GM23338 (cell line): Measurements from ENCODE around the gene FBXO33. TPM values are rescaled to one million over a fixed set of nuclear protein-coding genes. Genes with fewer than 3 reads are reported as not detected.
"Not testable (repeated sequence)": the region's sequence is repeated elsewhere in the genome, so short reads cannot be mapped to it uniquely, and the experiment has no call there.

Experiments
- ATAC-seq: fragments of 200-7000 bp; cut with Tn5 transposase; 3 replicates; pipeline ENCODE4 v1.9.1; 2020
- DNase-seq: peaks from one replicate; pipeline ENCODE4 v3.0.0-alpha.2; 2015; ENCODE audit warnings: low spot score
- H2AFZ ChIP-seq: fragments of 200-600 bp; sonication (generic); 2 replicates; pipeline ENCODE4 v1.8.0; 2016; ENCODE audit warnings: antibody characterized with exemption, mild to moderate bottlenecking, moderate library complexity
- H3F3A ChIP-seq: fragments of 200-600 bp; sonication (generic); replicated peaks from 2 replicates; pipeline ENCODE4 v1.8.0; 2017; ENCODE audit warnings: antibody characterized with exemption, mixed run types, low read depth
- H3K27ac ChIP-seq: fragments of 200-600 bp; sonication (generic); 2 replicates; pipeline ENCODE4 v1.6.1; 2016; ENCODE audit warnings: low read depth
- H3K27me3 ChIP-seq: fragments of 200-600 bp; sonication (generic); 2 replicates; pipeline ENCODE4 v1.8.0; 2016; ENCODE audit warnings: mild to moderate bottlenecking, mixed run types, moderate library complexity; ENCODE audit not compliant: insufficient read depth
- H3K36me3 ChIP-seq: fragments of 200-600 bp; sonication (generic); 2 replicates; pipeline ENCODE4 v1.8.0; 2016; ENCODE audit warnings: mild to moderate bottlenecking; ENCODE audit not compliant: insufficient read depth
- H3K4me1 ChIP-seq: fragments of 200-600 bp; sonication (generic); 2 replicates; pipeline ENCODE4 v1.8.0; 2016; ENCODE audit warnings: mild to moderate bottlenecking, moderate library complexity; ENCODE audit not compliant: insufficient read depth
- H3K4me2 ChIP-seq: fragments of 200-600 bp; sonication (generic); 2 replicates; pipeline ENCODE4 v1.7.1; 2017; ENCODE audit warnings: mixed run types
- H3K4me3 ChIP-seq: fragments of 200-600 bp; sonication (generic); 2 replicates; pipeline ENCODE4 v1.6.1; 2016; ENCODE audit warnings: mixed run types
- H3K79me2 ChIP-seq: fragments of 200-600 bp; sonication (generic); replicated peaks from 2 replicates; pipeline ENCODE4 v1.8.0; 2017; ENCODE audit warnings: mild to moderate bottlenecking; ENCODE audit not compliant: insufficient read depth
- H3K9me2 ChIP-seq: fragments of 200-600 bp; sonication (generic); 2 replicates; pipeline ENCODE4 v1.8.0; 2017; ENCODE audit not compliant: insufficient read depth
- H4K20me1 ChIP-seq: fragments of 200-600 bp; sonication (generic); replicated peaks from 2 replicates; pipeline ENCODE4 v1.8.0; 2017; ENCODE audit warnings: mild to moderate bottlenecking; ENCODE audit not compliant: insufficient read depth
- H3K27ac Mint-ChIP-seq: 2 replicates; pipeline ENCODE4 v1.8.0; 2020; ENCODE audit warnings: inconsistent platforms, mild to moderate bottlenecking, moderate library complexity, mixed read lengths
- H3K27me3 Mint-ChIP-seq: 3 replicates; pipeline ENCODE4 v1.8.0; 2022; ENCODE audit warnings: low read depth, mild to moderate bottlenecking, moderate library complexity, mixed read lengths, inconsistent platforms; ENCODE audit not compliant: insufficient read depth, poor library complexity
- H3K36me3 Mint-ChIP-seq: 3 replicates; pipeline ENCODE4 v1.8.0; 2021; ENCODE audit warnings: low read depth, mild to moderate bottlenecking, inconsistent platforms, moderate library complexity, mixed read lengths
- H3K4me1 Mint-ChIP-seq: 3 replicates; pipeline ENCODE4 v1.8.0; 2020; ENCODE audit warnings: mild to moderate bottlenecking, inconsistent platforms, mixed read lengths
- H3K4me3 Mint-ChIP-seq: 3 replicates; pipeline ENCODE4 v1.8.0; 2021; ENCODE audit warnings: moderate library complexity, mild to moderate bottlenecking, inconsistent platforms, mixed read lengths
- H3K9me3 Mint-ChIP-seq: 3 replicates; pipeline ENCODE4 v1.8.0; 2020; ENCODE audit warnings: moderate library complexity, mild to moderate bottlenecking, inconsistent platforms, mixed read lengths
- EZH2 ChIP-seq: fragments of 200-600 bp; sonication (generic); IDR thresholded peaks from one replicate; pipeline ENCODE4 v1.8.0; 2017; ENCODE audit warnings: antibody characterized with exemption, mild to moderate bottlenecking, low read depth; ENCODE audit not compliant: unreplicated experiment
- EZH2phosphoT487 ChIP-seq: fragments of 200-600 bp; sonication (generic); IDR thresholded peaks from one replicate; pipeline ENCODE4 v1.8.1; 2018; ENCODE audit warnings: antibody characterized with exemption; ENCODE audit not compliant: unreplicated experiment
- JUNB ChIP-seq: IDR thresholded peaks from one replicate; pipeline ENCODE4 v1.6.1; 2016; ENCODE audit warnings: antibody characterized with exemption; ENCODE audit not compliant: unreplicated experiment
- NANOG ChIP-seq: IDR thresholded peaks from 2 replicates; pipeline ENCODE4 v1.6.1; 2016; ENCODE audit warnings: antibody characterized with exemption, borderline replicate concordance
- POLR2AphosphoS5 ChIP-seq: IDR thresholded peaks from 2 replicates; pipeline ENCODE4 v1.6.1; 2016; ENCODE audit warnings: antibody characterized with exemption, low read depth
- STAT1 ChIP-seq: IDR thresholded peaks from one replicate; pipeline ENCODE4 v1.6.1; 2016; ENCODE audit warnings: antibody characterized with exemption; ENCODE audit not compliant: unreplicated experiment
- ZNF114 ChIP-seq: fragments of 250-450 bp; sonication (Bioruptor Pico); IDR thresholded peaks from 2 replicates; pipeline ENCODE4 v1.5.0; 2020; ENCODE audit warnings: mild to moderate bottlenecking, moderate library complexity
- ZNF331 ChIP-seq: fragments of 250-450 bp; sonication (Bioruptor Pico); IDR thresholded peaks from 2 replicates; pipeline ENCODE4 v1.5.0; 2020; ENCODE audit warnings: low read depth, mild to moderate bottlenecking, moderate library complexity
- ZNF462 ChIP-seq: fragments of 250-450 bp; sonication (Bioruptor Pico); IDR thresholded peaks from 2 replicates; pipeline ENCODE4 v1.5.0; 2020; ENCODE audit warnings: mild to moderate bottlenecking, moderate library complexity
- polyA plus RNA-seq: library from polyadenylated mRNA; unstranded; fragments of >200 nt; fragmentation: Nextera tagmentation; extraction: Ambion mirVana; gene quantifications from 2 replicates; pipeline ENCODE4 v1.2.1, GENCODE V29; 2016
- total RNA-seq: library from RNA; depleted of rRNA; stranded (reverse); fragments of >200 nt; shearing (Covaris generic); gene quantifications from 2 replicates; pipeline ENCODE4 v1.2.3, GENCODE V29; 2014
- TF ChIP-seq, protein P1 (sequence below): IDR thresholded peaks from 2 replicates; pipeline ENCODE4 v1.6.1; 2016; ENCODE audit warnings: antibody characterized with exemption
- TF ChIP-seq, protein P2 (sequence below): IDR thresholded peaks from one replicate; pipeline ENCODE4 v1.6.1; 2018; ENCODE audit warnings: antibody characterized with exemption; ENCODE audit not compliant: unreplicated experiment

FBXO33 gene
- total and polyA plus RNA-seq, 2 experiments from 2014 or later = 6.7 to 13.1 TPM

GRCh38 chr14:39360316-39360715 lies 71.9 kb downstream of the FBXO33 start (continued):
- TF ChIP-seq ZNF462 (no peak), JUNB (no peak)

DNA sequence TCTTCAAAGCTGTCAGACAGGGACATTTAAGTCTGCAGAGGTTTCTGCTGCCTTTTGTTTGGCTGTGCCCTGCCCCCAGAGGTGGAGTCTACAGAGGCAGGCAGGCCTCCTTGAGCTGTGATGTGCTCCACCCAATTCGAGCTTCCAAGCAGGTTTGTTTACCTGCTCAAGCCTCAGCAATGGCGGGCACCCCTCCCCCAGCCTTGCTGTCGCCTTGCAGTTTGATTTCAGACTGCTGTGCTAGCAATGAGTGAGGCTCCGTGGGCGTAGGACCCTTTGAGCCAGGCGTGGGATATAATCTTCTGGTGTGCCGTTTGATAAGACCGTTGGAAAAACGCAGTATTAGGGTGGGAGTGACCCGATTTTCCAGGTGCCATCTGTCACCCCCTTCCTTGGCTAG lies 73.2 kb downstream of the FBXO33 start:
- not testable (repeated sequence) for H3K36me3 ChIP-seq, H3K27ac ChIP-seq, H3K4me1 ChIP-seq, H3F3A ChIP-seq, H3K9me2 ChIP-seq, H3K4me3 Mint-ChIP-seq, H2AFZ ChIP-seq, H3K4me1 Mint-ChIP-seq, H4K20me1 ChIP-seq, H3K79me2 ChIP-seq, ATAC-seq, H3K27me3 ChIP-seq, H3K4me3 ChIP-seq, H3K27ac Mint-ChIP-seq, H3K4me2 ChIP-seq, H3K27me3 Mint-ChIP-seq, DNase-seq
- peaks cover 30% of the 10 kb centered on the region for H3K9me3 Mint-ChIP-seq
- H3K36me3 Mint-ChIP-seq = peaks cover 52% of the 10 kb centered on the region

- H3K4me3 Mint-ChIP-seq = no peak overlapping the region
- ATAC-seq = no peak
- peaks cover 10% of the 10 kb centered on the region; the same call in 1 of the 3 replicates for H3K9me3 Mint-ChIP-seq
- TF ChIP-seq ZNF331 = no peak
- no peak for TF ChIP-seq ZNF114 (CRISPR knock-in tag)
- TF ChIP-seq JUNB = no peak
- no peak for TF ChIP-seq NANOG
- TF ChIP-seq EZH2phosphoT487 = no peak
- TF ChIP-seq STAT1 = no peak
- no peak for TF ChIP-seq POLR2AphosphoS5
- TF ChIP-seq, protein P1, sequence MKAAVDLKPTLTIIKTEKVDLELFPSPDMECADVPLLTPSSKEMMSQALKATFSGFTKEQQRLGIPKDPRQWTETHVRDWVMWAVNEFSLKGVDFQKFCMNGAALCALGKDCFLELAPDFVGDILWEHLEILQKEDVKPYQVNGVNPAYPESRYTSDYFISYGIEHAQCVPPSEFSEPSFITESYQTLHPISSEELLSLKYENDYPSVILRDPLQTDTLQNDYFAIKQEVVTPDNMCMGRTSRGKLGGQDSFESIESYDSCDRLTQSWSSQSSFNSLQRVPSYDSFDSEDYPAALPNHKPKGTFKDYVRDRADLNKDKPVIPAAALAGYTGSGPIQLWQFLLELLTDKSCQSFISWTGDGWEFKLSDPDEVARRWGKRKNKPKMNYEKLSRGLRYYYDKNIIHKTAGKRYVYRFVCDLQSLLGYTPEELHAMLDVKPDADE = no peak
- TF ChIP-seq, protein P2, sequence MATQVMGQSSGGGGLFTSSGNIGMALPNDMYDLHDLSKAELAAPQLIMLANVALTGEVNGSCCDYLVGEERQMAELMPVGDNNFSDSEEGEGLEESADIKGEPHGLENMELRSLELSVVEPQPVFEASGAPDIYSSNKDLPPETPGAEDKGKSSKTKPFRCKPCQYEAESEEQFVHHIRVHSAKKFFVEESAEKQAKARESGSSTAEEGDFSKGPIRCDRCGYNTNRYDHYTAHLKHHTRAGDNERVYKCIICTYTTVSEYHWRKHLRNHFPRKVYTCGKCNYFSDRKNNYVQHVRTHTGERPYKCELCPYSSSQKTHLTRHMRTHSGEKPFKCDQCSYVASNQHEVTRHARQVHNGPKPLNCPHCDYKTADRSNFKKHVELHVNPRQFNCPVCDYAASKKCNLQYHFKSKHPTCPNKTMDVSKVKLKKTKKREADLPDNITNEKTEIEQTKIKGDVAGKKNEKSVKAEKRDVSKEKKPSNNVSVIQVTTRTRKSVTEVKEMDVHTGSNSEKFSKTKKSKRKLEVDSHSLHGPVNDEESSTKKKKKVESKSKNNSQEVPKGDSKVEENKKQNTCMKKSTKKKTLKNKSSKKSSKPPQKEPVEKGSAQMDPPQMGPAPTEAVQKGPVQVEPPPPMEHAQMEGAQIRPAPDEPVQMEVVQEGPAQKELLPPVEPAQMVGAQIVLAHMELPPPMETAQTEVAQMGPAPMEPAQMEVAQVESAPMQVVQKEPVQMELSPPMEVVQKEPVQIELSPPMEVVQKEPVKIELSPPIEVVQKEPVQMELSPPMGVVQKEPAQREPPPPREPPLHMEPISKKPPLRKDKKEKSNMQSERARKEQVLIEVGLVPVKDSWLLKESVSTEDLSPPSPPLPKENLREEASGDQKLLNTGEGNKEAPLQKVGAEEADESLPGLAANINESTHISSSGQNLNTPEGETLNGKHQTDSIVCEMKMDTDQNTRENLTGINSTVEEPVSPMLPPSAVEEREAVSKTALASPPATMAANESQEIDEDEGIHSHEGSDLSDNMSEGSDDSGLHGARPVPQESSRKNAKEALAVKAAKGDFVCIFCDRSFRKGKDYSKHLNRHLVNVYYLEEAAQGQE = no peak
- TF ChIP-seq EZH2 = no peak
Measured at GRCh38 chr14:39351708-39352107, 80.5 kb downstream of the FBXO33 start.

More at GRCh38 chr14:39351708-39352107, 80.5 kb downstream of the FBXO33 start:
- Histone ChIP-seq H3K79me2 (no peaks in the 10 kb centered on the region), H4K20me1 (no peaks in the 10 kb centered on the region), H3K27me3 (no peaks in the 10 kb centered on the region), H2AFZ (no peak overlapping the region), H3K36me3 (peaks cover 5% of the 10 kb centered on the region; the same call in 1 of the 2 replicates), H3F3A (no peaks in the 10 kb centered on the region), H3K4me1 (no peaks in the 10 kb centered on the region), H3K27ac (no peak overlapping the region), H3K4me3 (no peak overlapping the region), H3K4me2 (no peak overlapping the region), H3K9me2 (0 out of 2 replicates have a peak, but pooled peaks cover 3% of the 10 kb centered on the region)
- Mint-ChIP-seq H3K36me3 (peaks cover 25% of the 10 kb centered on the region), H3K27me3 (no peaks in the 10 kb centered on the region), H3K27ac (no peak overlapping the region), H3K4me1 (no peaks in the 10 kb centered on the region)
- DNase-seq = no peak
